Measurements from ENCODE around the gene YPEL5.

DNA sequence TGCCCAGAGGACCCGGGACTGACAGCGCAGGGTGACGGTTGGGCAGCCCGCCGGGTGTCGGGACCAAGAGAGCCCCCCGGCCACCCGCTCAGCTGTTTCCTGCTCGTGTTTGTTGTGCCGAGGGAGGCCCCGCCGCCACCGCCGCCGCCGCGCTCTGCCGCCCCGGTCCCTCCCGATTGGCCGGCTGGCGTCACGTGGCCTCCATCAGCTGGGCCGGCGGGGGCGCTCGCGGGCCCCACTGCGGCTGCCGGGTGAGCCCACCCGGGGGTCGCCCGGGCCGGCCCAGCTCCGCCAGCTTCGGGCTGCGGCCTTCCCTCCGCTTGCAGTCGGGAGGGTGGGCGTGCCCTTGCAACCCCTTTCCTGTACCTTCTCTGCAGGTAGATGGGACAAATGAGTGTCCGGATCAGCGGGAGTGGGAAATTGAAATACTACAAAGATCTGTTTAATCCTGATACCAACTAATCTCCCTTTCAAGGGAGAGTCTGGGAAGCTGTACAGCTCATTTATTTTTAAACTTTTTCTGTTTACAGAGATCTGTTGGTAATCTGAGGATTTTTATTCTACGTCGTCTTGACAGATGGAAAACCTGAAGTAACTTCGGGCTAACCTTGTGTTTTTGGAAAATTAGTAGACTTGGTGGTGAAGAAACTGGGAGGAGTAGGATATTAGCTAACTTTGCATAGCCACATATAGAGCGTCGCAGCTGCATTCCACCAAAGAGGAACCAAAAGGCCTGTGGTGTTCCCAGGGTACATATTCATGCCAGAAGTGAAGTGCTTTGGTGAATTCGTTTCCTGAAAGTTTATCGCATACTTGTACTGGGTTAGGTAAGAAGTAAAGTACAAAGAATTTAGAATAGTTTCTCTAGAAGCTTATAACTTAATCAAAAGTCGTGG is 1.2 kb downstream of the YPEL5 start:
- TF ChIP-seq POLR2A (IDR thresholded peaks at IDR 0.05), result peak in 1 of 2 donors; percentile 89
- TF ChIP-seq CTCF (IDR thresholded peaks at IDR 0.05), result peak in 1 of 3 experiments; percentile 11
- TF ChIP-seq POLR2AphosphoS5 (IDR thresholded peaks at IDR 0.05; ENCODE audit: insufficient read depth in 1 of 2, low read depth in 1 of 2), result peak in 1 of 2 donors; percentile 67

All from vagina (tissue), 2 donors.